Neuron (in vitro differentiated cells): ENCODE results near the gene UTF1.

Experiments
- H2AFZ ChIP-seq: one replicate; pipeline ENCODE4 v1.6.1; 2013; ENCODE audit warnings: low read depth, mild to moderate bottlenecking, inconsistent platforms, low read length, moderate library complexity
- H3K27me3 ChIP-seq: one replicate; pipeline ENCODE4 v1.6.1; 2013; ENCODE audit warnings: low read length; ENCODE audit not compliant: insufficient read depth
- H3K36me3 ChIP-seq: one replicate; pipeline ENCODE4 v1.6.1; 2013; ENCODE audit warnings: low read length; ENCODE audit not compliant: insufficient read depth
- H3K4me1 ChIP-seq: one replicate; pipeline ENCODE4 v1.6.1; 2013; ENCODE audit warnings: low read length; ENCODE audit not compliant: insufficient read depth
- H3K4me3 ChIP-seq: 2 replicates; pipeline ENCODE4 v1.5.1; 2013; ENCODE audit warnings: mild to moderate bottlenecking, low read length, moderate library complexity
- H3K9me3 ChIP-seq: one replicate; pipeline ENCODE4 v1.6.1; 2013; ENCODE audit warnings: low read length

UTF1 gene

GRCh38 chr10:133189256-133189655, 40.8 kb upstream of the UTF1 start:
- H2AFZ ChIP-seq, result no peak overlapping the region

GRCh38 chr10:133189726-133190125, 40.3 kb upstream of the UTF1 start:
- peaks cover 3% of the 10 kb centered on the region for H3K9me3 ChIP-seq
- no peaks in the 10 kb centered on the region for H3K36me3 ChIP-seq
- no peak overlapping the region for H3K4me3 ChIP-seq
- H3K4me1 ChIP-seq, result no peaks in the 10 kb centered on the region
- no peaks in the 10 kb centered on the region for H3K27me3 ChIP-seq
- H2AFZ ChIP-seq, result no peak overlapping the region

More at GRCh38 chr10:133189256-133189655, 40.8 kb upstream of the UTF1 start:
- Histone ChIP-seq H3K4me1 (no peaks in the 10 kb centered on the region), H3K4me3 (no peak overlapping the region), H3K27me3 (no peaks in the 10 kb centered on the region), H3K9me3 (peaks cover 3% of the 10 kb centered on the region), H3K36me3 (no peaks in the 10 kb centered on the region)

GRCh38 chr10:133190225-133190624, 39.8 kb upstream of the UTF1 start:
- Histone ChIP-seq H2AFZ (no peak overlapping the region), H3K36me3 (no peaks in the 10 kb centered on the region), H3K4me3 (no peak overlapping the region), H3K9me3 (peaks cover 3% of the 10 kb centered on the region), H3K4me1 (no peaks in the 10 kb centered on the region), H3K27me3 (no peaks in the 10 kb centered on the region)

- Histone ChIP-seq H3K4me1 (no peaks in the 10 kb centered on the region), H3K4me3 (no peak overlapping the region), H3K27me3 (no peaks in the 10 kb centered on the region), H3K9me3 (peaks cover 3% of the 10 kb centered on the region), H3K36me3 (no peaks in the 10 kb centered on the region), H2AFZ (no peak overlapping the region)
These were observed 38.4 kb upstream of the UTF1 start for GRCh38 chr10:133191651-133192050.

- no peak overlapping the region for H2AFZ ChIP-seq
- peaks cover 3% of the 10 kb centered on the region for H3K9me3 ChIP-seq
- no peaks in the 10 kb centered on the region for H3K27me3 ChIP-seq
- no peak overlapping the region for H3K4me3 ChIP-seq
- no peaks in the 10 kb centered on the region for H3K4me1 ChIP-seq
- H3K36me3 ChIP-seq, result no peaks in the 10 kb centered on the region
These were observed 35.9 kb upstream of the UTF1 start for GRCh38 chr10:133194151-133194550.

- H3K27me3 ChIP-seq, result no peaks in the 10 kb centered on the region
- peaks cover 3% of the 10 kb centered on the region for H3K9me3 ChIP-seq
- no peak overlapping the region for H2AFZ ChIP-seq
- H3K4me1 ChIP-seq, result peaks cover 1% of the 10 kb centered on the region
- H3K36me3 ChIP-seq, result no peaks in the 10 kb centered on the region
- no peak overlapping the region for H3K4me3 ChIP-seq
These were observed 34.9 kb upstream of the UTF1 start for GRCh38 chr10:133195096-133195495.

- peaks cover 3% of the 10 kb centered on the region for H3K4me1 ChIP-seq
- H3K36me3 ChIP-seq, result no peaks in the 10 kb centered on the region
- no peak overlapping the region for H2AFZ ChIP-seq
- H3K9me3 ChIP-seq, result peaks cover 1% of the 10 kb centered on the region
- no peaks in the 10 kb centered on the region for H3K27me3 ChIP-seq
- H3K4me3 ChIP-seq, result no peak overlapping the region
These were observed 34.4 kb upstream of the UTF1 start for GRCh38 chr10:133195611-133196010.

- Histone ChIP-seq H3K36me3 (no peaks in the 10 kb centered on the region), H3K4me1 (peaks cover 3% of the 10 kb centered on the region), H3K27me3 (no peaks in the 10 kb centered on the region), H3K4me3 (no peak overlapping the region), H3K9me3 (no peaks in the 10 kb centered on the region), H2AFZ (no peak overlapping the region)
These were observed 33.6 kb upstream of the UTF1 start for GRCh38 chr10:133196221-133196915.

- Histone ChIP-seq H3K27me3 (no peaks in the 10 kb centered on the region), H3K4me1 (peaks cover 3% of the 10 kb centered on the region), H3K4me3 (no peak overlapping the region), H3K36me3 (no peaks in the 10 kb centered on the region), H3K9me3 (no peaks in the 10 kb centered on the region), H2AFZ (no peak overlapping the region)
These were observed 32.9 kb upstream of the UTF1 start for GRCh38 chr10:133196936-133197758.

- Histone ChIP-seq H3K9me3 (no peaks in the 10 kb centered on the region), H3K4me3 (no peak overlapping the region), H3K36me3 (no peaks in the 10 kb centered on the region), H3K27me3 (no peaks in the 10 kb centered on the region), H3K4me1 (peaks cover 3% of the 10 kb centered on the region), H2AFZ (no peak overlapping the region)
These were observed 32.2 kb upstream of the UTF1 start for GRCh38 chr10:133197786-133198185.

GRCh38 chr10:133198206-133198605, 31.8 kb upstream of the UTF1 start:
- H3K4me1 ChIP-seq, result peaks cover 3% of the 10 kb centered on the region
- no peak overlapping the region for H2AFZ ChIP-seq
- H3K9me3 ChIP-seq, result no peaks in the 10 kb centered on the region
- H3K27me3 ChIP-seq, result no peaks in the 10 kb centered on the region
- no peaks in the 10 kb centered on the region for H3K36me3 ChIP-seq
- no peak overlapping the region for H3K4me3 ChIP-seq

- Histone ChIP-seq H3K4me3 (no peak overlapping the region), H3K36me3 (no peaks in the 10 kb centered on the region), H2AFZ (no peak overlapping the region), H3K27me3 (no peaks in the 10 kb centered on the region), H3K9me3 (no peaks in the 10 kb centered on the region), H3K4me1 (peaks cover 3% of the 10 kb centered on the region)
These were observed 31.2 kb upstream of the UTF1 start for GRCh38 chr10:133198621-133199487.

GRCh38 chr10:133199488-133199885, 30.5 kb upstream of the UTF1 start:
- H3K4me3 ChIP-seq, result no peak overlapping the region
- peaks cover 3% of the 10 kb centered on the region for H3K4me1 ChIP-seq
- no peaks in the 10 kb centered on the region for H3K9me3 ChIP-seq
- H3K27me3 ChIP-seq, result no peaks in the 10 kb centered on the region
- no peaks in the 10 kb centered on the region for H3K36me3 ChIP-seq
- H2AFZ ChIP-seq, result no peak overlapping the region
